ENCODE results near the gene BTN2A1.

- TF ChIP-seq CTCF (conservative IDR thresholded peaks at IDR 0.05; ENCODE audit: low read length) (no peak), EZH2phosphoT487 (IDR thresholded peaks at IDR 0.05; ENCODE audit: borderline replicate concordance, low read depth, low read length) (no peak)
These were observed 19.8 kb upstream of the BTN2A1 start for GRCh38 chr6:26438000-26438399.
